ENCODE data around the gene TTC6. TPM values are rescaled to one million over a fixed set of nuclear protein-coding genes. Genes with fewer than 3 reads are reported as not detected.

Gene TTC6
- total and polyA plus RNA-seq, 5 experiments from 2014 or later = not detected

DNA sequence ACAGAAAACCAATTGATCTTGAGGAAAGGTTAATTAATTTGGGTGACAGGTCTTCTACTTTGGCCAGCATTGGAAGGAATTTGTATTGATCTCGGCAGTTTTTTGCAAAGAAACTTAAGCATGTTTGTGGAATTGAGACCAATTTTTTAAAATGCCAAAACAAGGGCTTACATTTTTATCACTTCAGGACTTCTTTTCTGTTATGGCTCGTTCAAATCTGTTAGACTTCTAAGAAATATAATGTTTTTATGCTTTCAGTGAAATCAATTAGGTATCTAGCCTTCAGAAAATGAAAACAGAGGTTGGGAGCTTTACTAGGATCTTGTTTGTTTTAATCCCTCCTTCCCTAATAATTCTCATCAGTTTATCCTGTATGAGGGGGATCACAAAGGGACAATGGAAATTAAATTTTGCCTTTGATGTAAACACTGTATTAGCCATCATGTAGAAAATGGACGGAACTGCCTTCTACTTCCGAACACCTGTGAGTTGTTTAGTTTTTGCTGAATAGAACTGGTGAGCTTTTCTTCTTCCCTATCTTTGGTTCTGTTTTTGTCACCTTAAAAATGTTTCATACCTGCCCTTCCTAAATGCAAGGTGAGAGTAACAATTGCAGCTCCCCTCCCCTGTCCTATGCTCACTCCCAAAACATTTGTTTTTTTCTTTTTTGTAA lies 8.2 kb upstream of the TTC6 start:
- Mint-ChIP-seq H3K36me3 (peaks cover 0 to 34% (median 13%) of the 10 kb centered on the region in 3 donors), H3K9me3 (peaks cover 1 to 39% (median 10%) of the 10 kb centered on the region in 9 donors), H3K4me1 (peaks cover 0 to 6% (median 2%) of the 10 kb centered on the region in 4 donors), H3K27ac (no peak overlapping the region), H3K4me3 (no peak overlapping the region), H3K27me3 (peaks cover 37 to 71% (median 61%) of the 10 kb centered on the region in 5 donors)
- DNase-seq (no peak), ATAC-seq (no peak)
- POLR2A ChIA-PET = no interaction called here

GRCh38 chr14:37587881-37588666 lies 7.4 kb upstream of the TTC6 start:
- Mint-ChIP-seq H3K4me3 (no peak overlapping the region), H3K27ac (no peak overlapping the region), H3K4me1 (peaks cover 0 to 12% (median 2%) of the 10 kb centered on the region in 4 donors)

DNA sequence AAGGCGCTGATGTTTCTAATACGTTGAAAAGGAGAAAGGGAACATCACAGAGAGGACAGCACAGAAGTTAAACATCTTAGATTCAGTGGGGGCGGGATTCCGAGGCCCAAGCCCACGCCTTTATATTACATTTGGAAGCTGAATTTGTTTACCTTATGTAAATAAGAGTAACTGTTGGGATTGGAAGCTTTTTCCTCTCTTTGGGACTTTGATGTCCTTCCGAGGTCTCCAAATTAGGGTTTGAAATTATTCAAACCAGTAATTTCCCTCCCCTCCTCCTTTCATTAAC lies 6.8 kb upstream of the TTC6 start:
- POLR2A ChIA-PET = no interaction called here
- ATAC-seq (no peak), DNase-seq (no peak)
- Mint-ChIP-seq H3K9me3 (peaks cover 1 to 52% (median 12%) of the 10 kb centered on the region in 9 donors), H3K4me3 (no peak overlapping the region), H3K4me1 (peaks cover 0 to 12% (median 2%) of the 10 kb centered on the region in 4 donors), H3K36me3 (peaks cover 0 to 36% (median 20%) of the 10 kb centered on the region in 3 donors), H3K27me3 (peaks cover 43 to 82% (median 68%) of the 10 kb centered on the region in 5 donors), H3K27ac (no peak overlapping the region)

More at GRCh38 chr14:37587881-37588666, 7.4 kb upstream of the TTC6 start:
- POLR2A ChIA-PET = no interaction called here
- ATAC-seq (no peak), DNase-seq (no peak)
- Mint-ChIP-seq H3K9me3 (peaks cover 1 to 47% (median 10%) of the 10 kb centered on the region in 9 donors), H3K27me3 (peaks cover 41 to 77% (median 62%) of the 10 kb centered on the region in 5 donors), H3K36me3 (peaks cover 0 to 34% (median 19%) of the 10 kb centered on the region in 3 donors)

GRCh38 chr14:37588956-37589714 lies 6.3 kb upstream of the TTC6 start:
- no peak overlapping the region for H3K27ac Mint-ChIP-seq
- H3K4me3 Mint-ChIP-seq = no peak overlapping the region
- peaks cover 2 to 16% (median 5%) of the 10 kb centered on the region in 4 donors for H3K4me1 Mint-ChIP-seq
- DNase-seq = no peak
- H3K9me3 Mint-ChIP-seq = peaks cover 1 to 57% (median 12%) of the 10 kb centered on the region in 9 donors
- H3K36me3 Mint-ChIP-seq = peaks cover 2 to 41% (median 23%) of the 10 kb centered on the region in 3 donors
- ATAC-seq = no peak
- POLR2A ChIA-PET = no interaction called here
- H3K27me3 Mint-ChIP-seq = peaks cover 47 to 87% (median 73%) of the 10 kb centered on the region in 5 donors

DNA sequence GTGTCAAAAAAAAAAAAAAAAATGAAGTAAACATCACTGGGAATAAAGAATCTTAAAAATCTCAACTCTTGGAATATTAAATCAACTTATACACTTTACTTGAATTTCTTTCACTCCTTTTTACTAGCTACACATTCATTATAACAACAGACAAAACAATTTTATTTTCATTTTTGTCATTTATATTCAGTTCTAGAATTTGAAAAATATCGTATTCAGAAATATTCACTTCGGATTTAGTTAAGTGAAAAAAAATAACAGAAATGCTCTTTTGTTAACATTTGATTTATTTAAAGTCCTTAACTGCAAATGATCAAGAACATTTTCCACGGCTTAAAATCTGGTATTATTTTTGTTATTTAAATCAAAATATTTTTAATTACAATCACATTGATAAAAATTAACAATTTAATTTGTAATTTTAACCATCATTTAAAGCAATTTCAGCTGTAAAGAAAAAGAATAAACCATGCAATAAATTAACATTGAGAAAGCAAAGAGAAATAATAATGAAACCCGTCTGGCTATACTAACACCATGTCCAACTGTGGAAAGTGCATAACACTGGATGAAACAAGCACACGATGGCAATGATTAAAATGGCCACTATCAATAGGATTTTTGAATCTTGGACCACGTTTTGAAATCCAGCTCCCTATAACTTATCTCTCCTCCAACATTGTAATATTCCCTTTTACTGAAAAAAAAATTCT lies 5.6 kb upstream of the TTC6 start:
- Mint-ChIP-seq H3K4me1 (peaks cover 3 to 20% (median 7%) of the 10 kb centered on the region in 4 donors), H3K27me3 (peaks cover 50 to 91% (median 76%) of the 10 kb centered on the region in 5 donors), H3K4me3 (no peak overlapping the region), H3K9me3 (peaks cover 1 to 59% (median 12%) of the 10 kb centered on the region in 9 donors), H3K27ac (no peak overlapping the region), H3K36me3 (peaks cover 4 to 45% (median 23%) of the 10 kb centered on the region in 3 donors)
- DNase-seq (no peak), ATAC-seq (no peak)
- POLR2A ChIA-PET = no interaction called here

DNA sequence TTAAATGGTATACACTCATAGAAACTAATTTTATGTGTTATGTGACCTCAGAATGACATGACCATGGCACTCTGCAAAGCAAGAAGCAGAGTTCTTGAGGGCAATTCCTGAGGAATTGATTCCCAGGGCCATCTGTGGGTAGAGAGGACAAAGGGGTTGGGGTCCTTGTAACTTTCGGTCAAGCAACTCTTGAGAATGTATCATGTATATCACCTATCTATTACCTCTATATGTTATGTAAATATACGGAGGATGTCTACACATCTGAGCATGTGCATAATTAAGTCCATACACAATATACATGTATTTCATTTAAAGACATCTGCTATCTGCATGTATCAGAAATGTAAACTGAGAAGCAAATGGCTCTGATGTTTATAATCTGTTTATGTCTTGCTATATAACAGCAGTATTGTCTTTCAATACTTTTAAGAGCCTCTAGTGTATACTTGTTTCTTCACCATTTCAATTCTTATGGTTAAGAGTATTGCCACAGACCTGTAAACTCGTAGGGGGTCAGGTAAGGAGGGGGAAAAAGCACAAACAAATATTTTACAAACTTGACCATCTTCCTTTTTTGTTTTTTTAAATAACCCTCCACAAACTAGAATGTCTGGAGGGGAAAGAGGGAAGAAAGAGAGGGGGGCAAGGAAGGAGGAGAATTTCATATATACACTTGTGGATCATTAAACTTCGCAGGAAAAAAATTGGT lies 4.8 kb upstream of the TTC6 start:
- Mint-ChIP-seq H3K27ac (no peak overlapping the region), H3K4me3 (peak overlapping the region in 1 of 10 donors; percentile 26), H3K9me3 (peaks cover 0 to 59% (median 12%) of the 10 kb centered on the region in 9 donors), H3K36me3 (peaks cover 4 to 45% (median 23%) of the 10 kb centered on the region in 3 donors), H3K4me1 (peaks cover 4 to 23% (median 7%) of the 10 kb centered on the region in 4 donors), H3K27me3 (peaks cover 45 to 86% (median 73%) of the 10 kb centered on the region in 5 donors)
- POLR2A ChIA-PET = no interaction called here
- no peak for ATAC-seq
- DNase-seq = no peak

DNA sequence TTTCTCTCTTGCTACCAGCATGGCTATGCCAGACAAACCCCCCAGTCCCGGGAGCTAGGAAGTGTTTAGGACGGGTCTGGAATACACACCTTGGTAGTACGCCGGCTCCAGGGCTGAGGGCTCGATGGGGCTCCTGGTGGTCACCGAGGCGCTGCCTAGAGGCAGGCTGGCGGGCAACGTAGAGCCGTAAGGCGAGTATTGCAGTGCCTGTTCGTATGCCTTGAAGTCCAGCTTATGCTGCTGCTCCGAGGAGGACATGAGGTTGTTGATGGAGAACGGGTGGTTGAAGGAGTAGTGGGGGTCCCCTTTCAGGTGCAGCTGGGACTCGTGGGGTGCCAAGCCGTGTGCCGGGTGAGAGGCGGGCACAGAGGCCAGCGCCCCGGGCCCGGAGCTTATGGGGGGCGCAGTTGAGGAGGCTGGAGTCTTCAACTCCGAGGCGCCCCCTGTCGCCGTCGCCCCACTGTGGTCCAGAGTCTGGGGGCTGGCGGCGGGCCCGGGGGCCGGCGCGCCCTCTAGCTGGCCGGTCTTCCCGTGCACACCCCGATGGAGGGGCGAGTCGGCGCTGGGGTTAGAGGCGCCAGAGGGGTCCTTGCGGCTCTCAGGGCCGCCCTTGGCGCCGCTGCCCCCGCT lies 4.0 kb upstream of the TTC6 start:
- no peak for DNase-seq
- Mint-ChIP-seq H3K36me3 (peaks cover 4 to 37% (median 26%) of the 10 kb centered on the region in 3 donors), H3K9me3 (peaks cover 0 to 54% (median 12%) of the 10 kb centered on the region in 9 donors), H3K27ac (no peak overlapping the region), H3K4me1 (peaks cover 11 to 31% (median 14%) of the 10 kb centered on the region in 4 donors), H3K4me3 (peak overlapping the region in 2 of 10 donors; percentile 10 to 33), H3K27me3 (peaks cover 44 to 86% (median 71%) of the 10 kb centered on the region in 5 donors)
- POLR2A ChIA-PET = no interaction called here
- no peak for ATAC-seq

GRCh38 chr14:37591941-37592481 lies 3.4 kb upstream of the TTC6 start:
- Mint-ChIP-seq H3K4me1 (peaks cover 11 to 34% (median 16%) of the 10 kb centered on the region in 4 donors), H3K9me3 (peaks cover 0 to 55% (median 12%) of the 10 kb centered on the region in 9 donors), H3K4me3 (no peak overlapping the region), H3K27me3 (peaks cover 47 to 87% (median 69%) of the 10 kb centered on the region in 5 donors), H3K36me3 (peaks cover 4 to 36% (median 26%) of the 10 kb centered on the region in 3 donors), H3K27ac (no peak overlapping the region)
- ATAC-seq = no peak
- DNase-seq = no peak
- POLR2A ChIA-PET = no interaction called here

GRCh38 chr14:37592482-37593408 lies 2.7 kb upstream of the TTC6 start:
- POLR2A ChIA-PET = no interaction called here
- Mint-ChIP-seq H3K4me3 (peak overlapping the region in 3 of 10 donors; percentile 18 to 62 (median 31)), H3K9me3 (peaks cover 0 to 59% (median 14%) of the 10 kb centered on the region in 9 donors), H3K4me1 (peaks cover 11 to 34% (median 20%) of the 10 kb centered on the region in 4 donors), H3K36me3 (peaks cover 4 to 36% (median 26%) of the 10 kb centered on the region in 3 donors), H3K27me3 (peaks cover 44 to 87% (median 69%) of the 10 kb centered on the region in 5 donors), H3K27ac (no peak overlapping the region)
- no peak for DNase-seq
- no peak for ATAC-seq

- H3K27me3 Mint-ChIP-seq = peaks cover 44 to 91% (median 69%) of the 10 kb centered on the region in 5 donors
- ATAC-seq = no peak
- peaks cover 0 to 59% (median 14%) of the 10 kb centered on the region in 9 donors for H3K9me3 Mint-ChIP-seq
- H3K4me3 Mint-ChIP-seq = peak overlapping the region in 9 of 10 donors; percentile 46 to 77 (median 73)
- H3K27ac Mint-ChIP-seq = peak overlapping the region in 1 of 10 donors; percentile 49
- peaks cover 4 to 33% (median 26%) of the 10 kb centered on the region in 3 donors for H3K36me3 Mint-ChIP-seq
- H3K4me1 Mint-ChIP-seq = peaks cover 11 to 35% (median 23%) of the 10 kb centered on the region in 4 donors
- no peak for DNase-seq
- POLR2A ChIA-PET = no interaction called here
Observed at GRCh38 chr14:37593511-37594237, 1.8 kb upstream of the TTC6 start.
